ENCODE measurements around the gene GLIS2.

Gene GLIS2

GRCh38 chr16:4371357-4372000, 55.6 kb downstream of the GLIS2 start, which contains the start of gene VASN:
VASN (plus strand) TSS chr16:4371848; CDS start chr16:4380878, 9,030 bp downstream.
- peak; percentile 52 for DNase-seq (ENCODE audit: low spot score)

GRCh38 chr16:4372001-4372577, 56.2 kb downstream of the GLIS2 start:
- DNase-seq (ENCODE audit: low spot score): peak; percentile 7

GRCh38 chr16:4372578-4373355, 56.9 kb downstream of the GLIS2 start:
- DNase-seq (ENCODE audit: low spot score): no peak

GRCh38 chr16:4373356-4373908, 57.6 kb downstream of the GLIS2 start:
- no peak for DNase-seq (ENCODE audit: low spot score)

GRCh38 chr16:4373909-4374742, 58.3 kb downstream of the GLIS2 start:
- no peak for DNase-seq (ENCODE audit: low spot score)

GRCh38 chr16:4375717-4376116, 59.9 kb downstream of the GLIS2 start:
- DNase-seq (ENCODE audit: low spot score): no peak

GRCh38 chr16:4376126-4376892, 60.4 kb downstream of the GLIS2 start:
- no peak for DNase-seq (ENCODE audit: low spot score)

- no peak for DNase-seq (ENCODE audit: low spot score)
These were observed 61.2 kb downstream of the GLIS2 start for GRCh38 chr16:4376893-4377572.

- DNase-seq (ENCODE audit: low spot score): no peak
These were observed 61.8 kb downstream of the GLIS2 start for GRCh38 chr16:4377573-4378154.

GRCh38 chr16:4378161-4378666, 62.3 kb downstream of the GLIS2 start:
- no peak for DNase-seq (ENCODE audit: low spot score)

- DNase-seq (ENCODE audit: low spot score): no peak
These were observed 63.3 kb downstream of the GLIS2 start for GRCh38 chr16:4378999-4379690.

- DNase-seq (ENCODE audit: low spot score): no peak
These were observed 64.5 kb downstream of the GLIS2 start for GRCh38 chr16:4380119-4381063.

GRCh38 chr16:4381072-4381934, 65.4 kb downstream of the GLIS2 start:
- DNase-seq (ENCODE audit: low spot score): no peak

- DNase-seq (ENCODE audit: low spot score): no peak
These were observed 66.3 kb downstream of the GLIS2 start for GRCh38 chr16:4381935-4382794.

- DNase-seq (ENCODE audit: low spot score): no peak
These were observed 67.0 kb downstream of the GLIS2 start for GRCh38 chr16:4382795-4383357.
